ENCODE data around the gene C4orf54.

The C4orf54 gene

GRCh38 chr4:99653916-99654315 is 3.7 kb downstream of the C4orf54 start:
- no peak overlapping the region for H3K4me3 ChIP-seq (ENCODE audit: low read depth, low read length)
- TF ChIP-seq CTCF (IDR thresholded peaks at IDR 0.05; ENCODE audit: low read depth, low read length): no peak

GRCh38 chr4:99652596-99653436 is 4.8 kb downstream of the C4orf54 start:
- no peak overlapping the region for H3K4me3 ChIP-seq (ENCODE audit: low read depth, low read length)
- TF ChIP-seq CTCF (IDR thresholded peaks at IDR 0.05; ENCODE audit: low read depth, low read length): no peak

GRCh38 chr4:99651811-99652485 is 5.7 kb downstream of the C4orf54 start:
- no peak for TF ChIP-seq CTCF (IDR thresholded peaks at IDR 0.05; ENCODE audit: low read depth, low read length)
- H3K4me3 ChIP-seq (ENCODE audit: low read depth, low read length): no peak overlapping the region

GRCh38 chr4:99651016-99651769 is 6.4 kb downstream of the C4orf54 start:
- no peak for TF ChIP-seq CTCF (IDR thresholded peaks at IDR 0.05; ENCODE audit: low read depth, low read length)
- no peak overlapping the region for H3K4me3 ChIP-seq (ENCODE audit: low read depth, low read length)

GRCh38 chr4:99649778-99650177 is 7.8 kb downstream of the C4orf54 start:
- TF ChIP-seq CTCF (IDR thresholded peaks at IDR 0.05; ENCODE audit: low read depth, low read length): no peak
- no peak overlapping the region for H3K4me3 ChIP-seq (ENCODE audit: low read depth, low read length)

GRCh38 chr4:99649208-99649607 is 8.4 kb downstream of the C4orf54 start:
- TF ChIP-seq CTCF (IDR thresholded peaks at IDR 0.05; ENCODE audit: low read depth, low read length): no peak
- no peak overlapping the region for H3K4me3 ChIP-seq (ENCODE audit: low read depth, low read length)
